HG03280 (cell line): ENCODE data around the gene DRC7.
"Not testable (repeated sequence)": the region's sequence is repeated elsewhere in the genome, so short reads cannot be mapped to it uniquely, and the experiment has no call there.

Experiments used
- ATAC-seq: cut with Tn5 transposase; IDR thresholded peaks from one replicate; pipeline ENCODE4 v1.9.1; 2021; ENCODE audit warnings: mild to moderate bottlenecking, moderate library complexity; ENCODE audit not compliant: unreplicated experiment

The DRC7 gene

GRCh38 chr16:57658878-57659674 lies 35.5 kb upstream of the DRC7 start:
- no peak for ATAC-seq

DNA sequence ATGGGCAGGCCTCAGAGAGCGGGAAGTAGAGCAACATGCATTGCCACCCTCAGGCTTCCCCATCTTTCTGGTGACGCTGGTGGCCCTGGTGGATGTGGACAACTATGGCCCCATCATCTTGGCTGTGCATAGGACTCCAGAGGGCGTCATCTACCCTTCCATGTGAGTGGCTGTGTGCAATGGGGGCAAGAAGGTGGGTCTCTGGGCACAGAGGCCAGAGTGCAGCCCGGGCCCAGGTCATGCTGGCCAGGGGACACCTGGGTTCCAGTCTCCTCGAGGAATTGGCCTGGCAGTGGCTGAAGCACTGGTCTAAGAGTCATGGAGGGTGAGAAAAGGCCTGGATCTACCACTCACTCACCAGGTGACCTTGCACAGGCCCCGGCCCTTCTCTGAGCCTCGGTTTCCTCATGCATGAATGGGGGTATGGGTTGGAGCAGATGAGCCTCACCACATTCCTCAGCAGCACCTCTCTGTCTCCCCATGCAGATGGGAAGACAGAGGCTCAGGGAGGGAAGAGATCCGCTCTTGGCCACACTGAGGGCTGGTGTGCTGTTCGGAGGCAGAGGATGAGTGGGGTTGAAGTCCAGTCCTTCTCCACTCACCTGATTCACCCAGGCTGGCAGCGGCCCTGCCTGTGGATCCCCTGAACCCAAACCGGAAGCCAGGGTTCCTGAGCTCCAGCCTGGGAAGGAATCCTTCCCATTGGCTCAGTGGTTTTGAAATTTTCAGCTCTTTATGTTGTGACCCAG lies 33.7 kb upstream of the DRC7 start:
- ATAC-seq, result no peak

- no peak for ATAC-seq
These were observed 33.1 kb upstream of the DRC7 start for GRCh38 chr16:57661510-57661909.

GRCh38 chr16:57661936-57662906 lies 32.4 kb upstream of the DRC7 start:
- ATAC-seq, result no peak

DNA sequence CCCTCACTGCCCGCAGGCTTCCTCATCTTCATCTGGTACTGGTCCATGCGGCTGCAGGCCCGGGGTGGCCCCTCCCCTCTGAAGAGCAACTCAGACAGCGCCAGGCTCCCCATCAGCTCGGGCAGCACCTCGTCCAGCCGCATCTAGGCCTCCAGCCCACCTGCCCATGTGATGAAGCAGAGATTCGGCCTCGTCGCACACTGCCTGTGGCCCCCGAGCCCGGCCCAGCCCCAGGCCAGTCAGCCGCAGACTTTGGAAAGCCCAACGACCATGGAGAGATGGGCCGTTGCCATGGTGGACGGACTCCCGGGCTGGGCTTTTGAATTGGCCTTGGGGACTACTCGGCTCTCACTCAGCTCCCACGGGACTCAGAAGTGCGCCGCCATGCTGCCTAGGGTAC lies 31.2 kb upstream of the DRC7 start:
- no peak for ATAC-seq

- no peak for ATAC-seq
These were observed 30.5 kb upstream of the DRC7 start for GRCh38 chr16:57663917-57664661.

GRCh38 chr16:57664662-57665025 lies 30.0 kb upstream of the DRC7 start:
- no peak for ATAC-seq

DNA sequence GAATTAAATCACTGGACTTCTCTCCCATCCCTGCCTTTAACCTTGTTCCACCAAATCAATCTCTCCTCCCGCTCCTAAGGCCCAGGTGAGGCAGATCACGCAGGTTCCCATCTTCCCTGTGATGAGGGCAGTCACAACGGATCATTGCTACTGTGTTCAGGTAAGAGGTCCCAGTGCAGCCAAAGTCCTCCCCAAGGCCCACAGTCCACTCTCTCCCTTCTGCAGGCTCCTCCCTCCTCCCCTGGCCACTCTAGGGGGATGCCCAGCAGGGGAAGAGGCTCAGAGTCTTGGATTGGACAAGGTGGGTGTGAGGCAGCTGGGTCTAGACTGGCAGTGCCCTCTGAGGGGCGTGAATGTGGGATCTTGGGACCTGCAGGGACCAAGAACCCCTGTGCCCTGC lies 29.1 kb upstream of the DRC7 start:
- ATAC-seq, result no peak

DNA sequence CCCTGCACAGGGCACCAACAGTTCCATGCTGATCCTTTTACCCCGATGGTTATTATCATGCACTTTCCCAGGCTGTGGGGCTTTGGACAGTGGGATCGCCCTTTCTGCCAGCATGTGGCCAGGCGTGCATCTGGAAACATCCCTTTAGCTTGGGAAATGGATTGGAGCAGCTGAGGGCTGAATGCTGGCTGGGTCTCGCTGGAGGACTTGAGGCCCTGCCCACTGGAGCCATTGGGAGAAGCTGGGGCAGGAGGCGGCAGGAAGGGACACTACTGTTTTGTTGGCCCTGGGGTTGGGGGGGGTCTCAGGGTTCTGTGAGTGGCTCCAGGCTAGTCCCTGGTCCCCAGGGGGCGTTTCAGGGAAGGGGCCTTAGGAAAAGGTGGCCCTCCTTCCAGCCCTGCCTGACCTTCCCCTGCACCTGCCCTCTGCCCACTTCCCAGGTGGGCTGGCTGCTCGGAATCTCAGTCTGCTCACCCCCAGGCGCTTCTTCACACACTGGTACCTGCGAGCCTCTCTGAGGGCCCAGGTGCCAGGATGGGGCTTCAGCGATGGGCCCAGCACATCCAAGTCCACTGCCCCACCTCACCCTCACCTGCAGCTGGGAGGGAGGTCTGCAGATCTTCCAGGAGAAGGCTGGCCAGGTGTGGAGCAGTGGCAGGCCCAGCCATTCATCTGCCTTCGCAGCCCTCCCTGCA lies 28.1 kb upstream of the DRC7 start:
- no peak for ATAC-seq

GRCh38 chr16:57667048-57667525 lies 27.5 kb upstream of the DRC7 start:
- ATAC-seq, result no peak

DNA sequence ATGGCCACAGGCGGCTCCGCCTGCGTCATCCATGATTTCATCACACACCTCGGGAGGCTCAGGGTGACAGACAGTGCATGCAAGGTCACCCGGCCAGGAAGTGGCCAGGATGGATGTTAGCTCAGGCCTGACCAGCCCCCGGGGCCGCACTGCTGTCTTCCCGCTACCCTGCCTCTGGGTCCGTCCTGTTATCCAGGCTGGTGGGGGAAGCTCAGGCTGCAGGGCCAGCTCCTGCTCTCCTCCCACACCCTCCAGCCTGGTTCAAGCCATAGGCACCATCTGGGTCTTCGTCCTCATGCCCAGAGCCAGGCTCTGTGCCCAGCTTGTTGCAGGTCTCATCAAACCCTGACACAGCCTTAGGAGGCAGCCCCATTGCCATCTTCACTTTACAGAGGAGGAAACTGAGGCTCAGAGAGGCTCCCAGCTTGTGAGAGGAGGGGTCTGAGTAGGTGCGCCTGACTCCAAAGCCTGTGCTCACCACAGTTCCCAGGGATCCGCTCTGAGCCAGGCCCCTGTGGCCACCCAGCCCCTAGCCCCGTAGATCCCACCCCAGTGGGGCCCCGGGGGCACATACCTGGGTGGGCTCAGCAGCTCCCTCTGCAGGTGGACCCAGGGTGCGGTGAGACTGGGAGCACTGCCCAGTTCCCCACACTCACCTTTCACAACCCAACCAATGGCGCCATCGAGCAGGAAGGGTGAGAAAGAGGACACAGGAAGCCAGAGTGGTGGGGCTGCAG lies 26.9 kb upstream of the DRC7 start:
- no peak for ATAC-seq

DNA sequence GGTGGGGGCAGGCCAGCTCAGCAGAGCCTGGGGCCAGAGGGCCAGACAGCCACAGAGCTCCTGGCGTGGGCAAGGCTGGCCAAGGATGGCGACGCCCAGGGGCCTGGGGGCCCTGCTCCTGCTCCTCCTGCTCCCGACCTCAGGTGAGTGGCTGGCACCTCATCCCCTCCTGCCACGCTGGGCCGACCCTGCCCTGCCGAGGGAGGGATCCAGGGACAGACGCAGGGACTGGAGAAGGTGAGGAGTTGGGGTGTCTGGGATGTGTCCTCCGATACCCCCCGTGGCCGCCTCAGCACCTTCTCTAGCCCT lies 26.4 kb upstream of the DRC7 start, which contains the start of gene ADGRG3:
ADGRG3 (plus strand) TSS at position 44 of the 309 bp plus-strand sequence; CDS start at position 86, 42 bp downstream.
- no peak for ATAC-seq

DNA sequence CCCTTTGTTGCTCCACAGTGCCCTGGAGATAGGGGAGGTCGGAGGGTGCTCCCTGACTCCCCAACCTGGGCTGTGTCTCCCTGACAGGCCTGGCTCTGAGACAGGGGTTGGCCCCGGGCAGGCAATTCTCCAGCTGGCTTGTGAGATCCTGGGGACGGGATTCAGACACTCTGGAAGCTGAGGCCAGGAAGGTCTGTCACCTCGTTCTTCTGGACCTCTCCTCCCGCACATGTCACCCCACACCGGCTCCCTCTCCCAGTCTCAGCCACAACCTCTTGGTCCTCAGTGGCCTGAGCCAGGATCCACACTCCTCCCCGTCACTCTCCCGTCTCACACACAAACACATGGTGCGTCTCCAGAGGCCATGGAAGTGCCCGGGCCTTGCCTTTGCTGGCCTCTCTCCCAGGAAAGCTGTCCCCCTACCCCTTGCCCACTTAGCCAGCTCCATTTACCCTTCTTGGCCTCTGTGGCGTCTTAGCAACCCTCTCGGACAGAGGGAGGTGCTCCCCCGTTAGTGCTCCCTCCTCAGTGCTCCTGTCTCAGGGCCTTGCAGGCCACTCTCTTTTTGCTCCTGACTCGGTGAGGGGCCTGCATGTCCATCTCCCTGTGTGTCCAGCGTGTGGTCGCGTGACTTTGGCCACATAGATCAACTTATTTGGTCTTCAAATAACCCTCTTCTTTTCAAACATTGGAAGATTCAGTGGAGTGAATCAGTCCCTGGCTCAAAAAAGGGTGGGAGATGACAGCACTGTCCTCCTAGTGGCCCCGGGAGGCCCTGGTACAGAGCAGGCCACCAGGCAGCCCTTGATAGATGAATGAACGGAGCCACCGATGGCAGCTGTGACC lies 25.8 kb upstream of the DRC7 start:
- no peak for ATAC-seq

- ATAC-seq, result no peak
These were observed 25.0 kb upstream of the DRC7 start for GRCh38 chr16:57669476-57670162.

DNA sequence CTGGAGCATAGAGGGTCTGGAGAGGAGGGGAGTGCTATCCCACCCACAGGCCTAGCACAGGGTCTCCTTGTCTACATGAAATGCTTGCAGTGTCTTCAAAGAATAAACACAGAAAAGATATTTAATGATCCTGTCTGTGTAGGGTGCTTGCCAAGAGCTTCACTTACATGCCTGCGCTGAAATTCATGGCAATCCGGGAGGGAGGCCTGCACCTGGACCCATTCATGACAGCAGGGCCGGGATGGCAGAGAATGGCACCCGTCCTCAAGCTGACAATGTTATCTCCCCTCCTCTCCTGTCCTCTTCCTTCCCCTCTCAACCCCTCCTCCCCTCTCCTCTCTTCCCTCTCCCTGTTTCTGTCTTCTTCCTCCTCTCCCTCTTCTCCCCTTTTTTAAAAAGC lies 24.4 kb upstream of the DRC7 start:
- ATAC-seq, result no peak

DNA sequence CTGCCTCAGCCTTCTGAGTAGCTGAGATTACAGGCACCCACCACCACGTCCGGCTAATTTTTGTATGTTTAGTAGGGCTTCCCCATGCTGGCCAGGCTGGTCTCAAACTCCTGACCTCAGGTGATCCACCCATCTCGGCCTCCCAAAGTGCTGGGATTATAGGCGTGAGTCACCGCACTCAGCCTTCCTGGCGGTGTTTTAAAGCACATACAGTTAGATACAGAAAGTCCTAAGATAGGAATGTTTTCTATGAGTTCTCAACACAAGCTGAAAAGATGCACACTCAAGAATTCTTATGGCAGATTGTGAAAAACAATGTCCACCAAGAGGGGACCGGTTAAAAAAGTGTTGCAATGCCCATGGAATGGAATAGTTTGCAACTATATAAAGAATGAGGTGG lies 23.2 kb upstream of the DRC7 start:
- not testable (repeated sequence) for ATAC-seq

GRCh38 chr16:57672416-57672815 lies 22.2 kb upstream of the DRC7 start:
- ATAC-seq, result no peak

- no peak for ATAC-seq
These were observed 21.8 kb upstream of the DRC7 start for GRCh38 chr16:57672824-57673223.
